ENCODE results near the gene BNC2.

The BNC2 gene

DNA sequence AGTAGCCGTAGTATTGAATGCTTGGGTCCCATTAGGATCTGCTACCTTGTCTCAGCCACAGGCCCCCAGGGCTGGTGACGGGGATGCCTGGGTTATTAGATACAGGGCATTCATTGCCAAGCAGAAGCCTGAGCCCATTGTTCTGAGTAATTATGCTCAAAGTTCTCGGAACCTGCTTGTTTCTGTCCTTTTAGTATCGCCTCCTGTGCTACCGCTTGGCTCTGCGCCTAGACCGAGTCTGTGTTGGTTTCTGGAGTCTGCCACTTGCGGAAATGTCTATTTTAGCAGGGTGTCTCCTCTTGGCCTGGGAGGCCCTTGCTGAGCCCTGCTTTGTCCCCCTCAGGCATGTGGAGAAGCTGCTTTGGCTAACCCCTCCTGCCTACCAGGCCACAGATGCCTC, 506.1 kb downstream of the BNC2 start:
- no peak for DNase-seq (ENCODE audit: low read depth)

DNA sequence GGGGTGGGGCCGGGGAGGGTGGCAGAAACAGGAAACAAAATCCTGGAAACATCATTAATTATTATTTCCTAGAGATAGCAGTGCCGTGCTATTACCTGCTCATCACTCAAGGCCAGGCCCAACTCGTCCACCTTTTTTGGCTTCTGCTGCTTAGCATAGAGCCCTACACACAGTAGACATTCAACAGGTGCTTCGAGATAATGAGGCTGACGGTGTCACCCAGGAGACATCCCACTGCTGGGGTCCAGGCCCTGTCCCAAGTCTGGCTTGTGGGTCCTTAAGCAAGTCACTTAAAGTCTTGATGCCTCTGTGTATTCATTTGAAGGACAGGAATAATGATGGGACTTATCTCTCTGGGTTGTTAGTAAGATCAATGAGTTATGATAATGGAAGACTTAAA, 506.6 kb downstream of the BNC2 start:
- no peak for DNase-seq (ENCODE audit: low read depth)

DNA sequence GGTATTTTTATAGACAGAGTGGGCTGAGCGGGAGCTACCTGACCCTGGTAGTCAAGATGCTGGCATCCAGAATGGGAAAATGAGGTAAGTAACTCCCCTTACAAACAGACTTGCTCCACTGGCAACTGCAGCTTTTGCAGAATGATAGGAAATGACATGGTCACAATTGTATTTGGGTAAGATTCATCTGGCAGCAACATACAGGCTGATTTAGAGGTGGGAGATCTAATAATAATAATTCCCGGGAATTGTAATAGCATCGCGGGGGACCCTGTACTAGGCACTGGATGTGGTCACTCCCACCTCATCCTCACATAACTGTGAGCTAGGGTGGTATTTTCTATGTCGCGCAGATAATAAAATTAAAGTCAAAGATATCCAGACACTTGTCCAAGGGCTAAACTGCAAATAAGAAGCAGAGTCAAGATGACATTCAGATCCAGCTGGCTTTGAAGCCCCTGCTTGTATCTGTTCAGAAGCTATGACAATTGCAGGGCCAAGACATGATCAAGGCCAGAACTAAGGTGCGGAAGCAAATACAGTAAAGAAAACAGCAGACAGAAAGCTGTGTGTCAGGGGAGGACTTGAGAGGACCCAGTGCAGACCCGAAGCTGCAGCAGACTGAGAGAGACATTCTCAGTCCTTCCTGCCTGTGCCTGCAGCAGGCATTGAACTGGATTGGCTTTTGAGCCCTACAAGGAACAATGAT, 507.2 kb downstream of the BNC2 start:
- DNase-seq (ENCODE audit: low read depth), result no peak

GRCh38 chr9:16361939-16362338, 508.5 kb downstream of the BNC2 start:
- no peak for DNase-seq (ENCODE audit: low read depth)

GRCh38 chr9:16361118-16361517, 509.4 kb downstream of the BNC2 start:
- DNase-seq (ENCODE audit: low read depth), result no peak

- DNase-seq (ENCODE audit: low read depth), result no peak
These were observed 510.2 kb downstream of the BNC2 start for GRCh38 chr9:16360247-16360646.
